AG09319 (cell line): Measurements from ENCODE around the gene JUP.

Experiments
- DNase-seq: peaks from one replicate; pipeline ENCODE4 v3.0.0-alpha.2; 2010; ENCODE audit warnings: low read depth; ENCODE audit errors: extremely low read depth
- CTCF ChIP-seq: IDR thresholded peaks from 2 replicates; pipeline ENCODE4 v1.5.1; 2011; ENCODE audit warnings: low read depth, mild to moderate bottlenecking, inconsistent platforms, low read length, moderate library complexity

JUP gene

GRCh38 chr17:41760878-41761277 is 25.6 kb downstream of the JUP start:
- TF ChIP-seq CTCF: no peak
- DNase-seq: no peak

DNA sequence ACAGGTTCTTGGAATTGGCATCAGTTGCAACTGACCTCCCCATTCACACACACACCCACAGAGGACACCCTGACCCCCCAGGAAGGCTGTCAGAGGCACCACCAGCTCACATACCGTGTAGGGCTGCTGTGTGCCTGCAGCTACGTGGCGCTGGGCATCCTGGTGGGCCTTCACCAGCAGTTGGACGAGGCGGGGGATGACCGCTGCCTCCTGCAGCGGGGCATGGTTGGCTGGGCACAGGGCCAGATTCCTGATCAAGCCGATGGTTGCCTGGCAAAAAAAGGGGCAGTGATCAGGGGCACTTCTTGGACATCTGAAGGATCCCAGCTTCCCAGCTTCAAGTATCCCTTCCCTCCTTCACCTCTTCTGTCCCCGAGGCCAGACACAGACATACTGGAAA is 27.9 kb downstream of the JUP start:
- TF ChIP-seq CTCF: no peak
- DNase-seq: no peak

DNA sequence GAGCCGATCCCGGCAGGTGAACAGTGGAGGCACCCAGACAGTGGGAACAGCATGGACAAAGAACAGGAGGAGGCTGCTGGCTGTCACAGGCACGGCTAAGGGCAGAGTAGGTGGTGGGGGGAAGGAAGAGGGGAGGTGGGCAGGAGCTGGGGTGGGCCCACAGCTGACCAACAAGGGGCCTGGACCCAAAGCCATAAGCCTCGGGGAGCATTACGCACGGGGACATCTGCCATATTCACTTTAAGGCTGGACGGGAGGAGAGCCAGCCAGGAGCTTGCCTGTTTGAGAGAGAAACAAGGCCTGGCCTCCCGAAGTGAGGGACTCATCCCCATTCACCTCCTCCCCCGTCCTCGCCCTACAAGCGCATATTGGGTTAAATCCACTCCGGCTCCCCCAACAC is 32.4 kb downstream of the JUP start:
- no peak for DNase-seq

DNA sequence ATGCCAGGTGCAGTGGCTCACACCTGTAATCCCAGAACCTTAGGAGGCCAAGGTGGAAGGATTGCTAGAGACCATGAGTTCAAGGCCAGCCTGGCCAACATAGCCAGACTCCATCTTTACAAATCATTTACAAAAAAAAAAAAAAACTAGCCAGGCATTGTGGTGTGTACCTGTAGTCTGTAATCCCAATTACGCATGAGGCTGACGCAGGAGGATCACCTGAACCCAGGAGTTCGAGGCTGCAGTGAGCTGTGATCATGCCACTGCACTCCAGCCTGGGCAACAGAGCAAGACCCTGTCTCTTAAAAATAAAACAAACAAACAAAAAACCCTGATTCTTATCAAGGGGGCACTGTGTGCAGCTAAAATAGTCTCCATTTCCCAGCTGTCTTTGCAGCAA is 35.2 kb downstream of the JUP start:
- no peak for DNase-seq
- no peak for TF ChIP-seq CTCF

More for the DNA sequence above, 32.4 kb downstream of the JUP start:
- TF ChIP-seq CTCF: no peak

GRCh38 chr17:41750862-41751261 is 35.6 kb downstream of the JUP start:
- no peak for DNase-seq
- TF ChIP-seq CTCF: no peak

- no peak for DNase-seq
- TF ChIP-seq CTCF: no peak
Measured at GRCh38 chr17:41748275-41748674, 38.2 kb downstream of the JUP start.

DNA sequence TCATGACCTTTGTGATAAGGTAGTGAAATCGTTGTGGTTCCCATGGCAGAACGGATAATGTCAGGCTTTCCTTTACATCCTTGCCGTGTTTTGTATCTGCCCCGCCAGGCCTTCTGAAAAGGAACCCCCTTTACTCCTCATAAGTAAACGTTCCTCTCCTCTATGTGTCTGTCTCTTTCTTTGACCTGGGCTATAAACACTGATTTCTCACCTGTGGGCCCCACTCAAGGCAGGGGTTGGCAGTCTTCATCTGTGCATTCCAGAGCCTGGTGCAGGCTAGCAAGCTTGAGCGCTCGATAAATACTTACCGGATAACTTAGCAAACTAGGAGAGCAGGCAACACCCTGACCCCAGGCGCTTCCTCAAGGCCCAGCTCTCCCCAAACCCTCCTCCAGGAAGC is 44.8 kb downstream of the JUP start:
- TF ChIP-seq CTCF: no peak
- DNase-seq: no peak

DNA sequence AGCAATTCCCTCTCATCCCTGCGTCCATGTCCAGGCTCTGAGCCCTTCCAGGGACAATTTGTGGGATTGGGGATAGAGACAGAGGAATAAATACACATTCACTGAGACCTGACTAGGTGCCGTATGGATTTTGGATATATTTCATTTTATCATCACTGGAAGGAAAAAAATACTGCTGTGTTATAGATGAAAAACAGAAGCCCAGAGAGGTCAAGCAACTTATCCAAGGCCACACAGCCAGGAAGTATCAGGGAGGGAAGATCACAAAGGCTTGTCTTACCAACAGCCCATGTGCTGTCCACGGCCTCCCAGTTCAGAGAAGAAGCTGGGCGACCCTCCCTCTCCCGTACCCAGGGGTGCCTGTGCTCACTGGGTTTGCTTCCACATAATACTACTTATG is 46.0 kb downstream of the JUP start:
- TF ChIP-seq CTCF: no peak
- DNase-seq: no peak
